ENCODE data around the gene BLOC1S4. TPM values are rescaled to one million over a fixed set of nuclear protein-coding genes. Genes with fewer than 3 reads are reported as not detected.

Gene BLOC1S4
- total and polyA plus RNA-seq, 12 donors = 6.5 to 31.7 (median 17.5) TPM

DNA sequence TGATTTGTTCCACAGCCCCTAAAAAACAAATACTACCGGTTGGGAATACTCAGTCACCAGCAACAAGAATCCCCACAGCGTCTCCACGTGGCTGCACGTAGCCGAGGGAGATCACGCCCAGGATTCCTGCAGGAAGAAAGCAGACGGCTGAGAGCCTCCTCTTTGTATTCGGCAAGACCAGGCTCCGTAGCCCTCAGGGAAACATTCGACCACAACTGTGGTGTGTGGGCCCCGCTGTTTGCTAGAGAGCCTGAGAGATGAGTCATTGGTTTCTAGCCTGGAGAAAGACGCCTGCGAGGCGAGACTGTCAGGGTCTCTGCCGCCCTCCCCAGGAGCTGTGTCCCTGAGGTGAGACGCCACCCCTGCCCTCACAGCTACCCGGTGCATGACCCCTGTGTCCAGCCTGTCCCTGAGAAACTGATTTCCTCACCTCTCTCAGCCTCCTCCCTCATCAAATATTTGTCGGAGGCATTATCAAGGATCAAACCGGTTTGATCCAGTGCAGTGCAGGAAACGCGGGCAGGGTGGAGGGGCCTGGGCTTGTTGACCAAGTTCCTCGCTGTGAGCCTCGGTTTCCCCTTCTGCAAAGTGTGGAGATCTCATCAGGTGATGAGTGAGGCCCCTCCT is 27.0 kb upstream of the BLOC1S4 start:
- H3K4me1 ChIP-seq (replicated peaks in 1 of 2) = peaks cover 5 to 8% of the 10 kb centered on the region in 2 donors
- intact Hi-C loops (cut with DNase I) = no loop called here
- H3K9me3 ChIP-seq (replicated peaks in 1 of 3) = no peaks in the 10 kb centered on the region
- H3K27me3 ChIP-seq = no peaks in the 10 kb centered on the region
- TF ChIP-seq, protein P1, sequence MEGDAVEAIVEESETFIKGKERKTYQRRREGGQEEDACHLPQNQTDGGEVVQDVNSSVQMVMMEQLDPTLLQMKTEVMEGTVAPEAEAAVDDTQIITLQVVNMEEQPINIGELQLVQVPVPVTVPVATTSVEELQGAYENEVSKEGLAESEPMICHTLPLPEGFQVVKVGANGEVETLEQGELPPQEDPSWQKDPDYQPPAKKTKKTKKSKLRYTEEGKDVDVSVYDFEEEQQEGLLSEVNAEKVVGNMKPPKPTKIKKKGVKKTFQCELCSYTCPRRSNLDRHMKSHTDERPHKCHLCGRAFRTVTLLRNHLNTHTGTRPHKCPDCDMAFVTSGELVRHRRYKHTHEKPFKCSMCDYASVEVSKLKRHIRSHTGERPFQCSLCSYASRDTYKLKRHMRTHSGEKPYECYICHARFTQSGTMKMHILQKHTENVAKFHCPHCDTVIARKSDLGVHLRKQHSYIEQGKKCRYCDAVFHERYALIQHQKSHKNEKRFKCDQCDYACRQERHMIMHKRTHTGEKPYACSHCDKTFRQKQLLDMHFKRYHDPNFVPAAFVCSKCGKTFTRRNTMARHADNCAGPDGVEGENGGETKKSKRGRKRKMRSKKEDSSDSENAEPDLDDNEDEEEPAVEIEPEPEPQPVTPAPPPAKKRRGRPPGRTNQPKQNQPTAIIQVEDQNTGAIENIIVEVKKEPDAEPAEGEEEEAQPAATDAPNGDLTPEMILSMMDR (IDR thresholded peaks at IDR 0.05) = no peak
- no peak for TF ChIP-seq POLR2A (IDR thresholded peaks at IDR 0.05)
- H3K4me3 ChIP-seq = no peak overlapping the region
- DNase-seq = peak in 6 of 7 donors; percentile 38 to 64 (median 45)
- 19 to 35% (median 24%) methylated on average over 11 to 23 of the region's 23 CpGs for WGBS, 4 donors
- H3K36me3 ChIP-seq (replicated peaks in 1 of 2) = no peaks in the 10 kb centered on the region
- peak overlapping the region in 1 of 5 donors; percentile 41 for H3K27ac ChIP-seq

DNA sequence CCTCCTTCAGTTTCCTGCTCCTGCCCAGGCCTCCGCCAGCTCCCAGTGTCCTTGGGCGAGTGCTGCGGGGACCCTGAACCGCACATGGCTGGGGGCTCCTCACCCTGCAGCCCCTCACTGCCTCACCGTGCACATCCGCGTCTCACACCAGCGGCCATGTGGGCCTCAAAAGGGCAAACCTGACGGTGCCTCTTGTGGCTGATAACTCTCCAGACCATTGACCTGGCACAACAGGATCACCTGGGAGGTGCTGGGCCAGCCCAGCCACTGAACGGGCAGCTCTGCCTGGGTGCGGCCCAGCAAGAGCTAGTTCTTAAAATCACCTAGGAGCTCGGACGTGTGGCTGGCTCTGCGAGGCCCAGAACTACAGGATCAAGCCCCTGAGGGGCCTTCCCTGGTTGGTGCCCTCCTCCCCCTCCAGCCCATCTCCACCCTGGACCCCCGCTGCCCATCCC is 26.4 kb upstream of the BLOC1S4 start:
- no peaks in the 10 kb centered on the region for H3K9me3 ChIP-seq (replicated peaks in 1 of 3)
- 62 to 76% (median 66%) methylated on average over 11 to 15 of the region's 15 CpGs for WGBS, 4 donors
- DNase-seq = no peak
- H3K36me3 ChIP-seq (replicated peaks in 1 of 2) = no peaks in the 10 kb centered on the region
- intact Hi-C loops (cut with DNase I) = no loop called here
- TF ChIP-seq, protein P1 (IDR thresholded peaks at IDR 0.05) = no peak
- TF ChIP-seq POLR2A (IDR thresholded peaks at IDR 0.05) = no peak
- no peak overlapping the region for H3K27ac ChIP-seq
- no peaks in the 10 kb centered on the region for H3K27me3 ChIP-seq
- H3K4me1 ChIP-seq (replicated peaks in 1 of 2) = peaks cover 5 to 8% of the 10 kb centered on the region in 2 donors
- H3K4me3 ChIP-seq = no peak overlapping the region

DNA sequence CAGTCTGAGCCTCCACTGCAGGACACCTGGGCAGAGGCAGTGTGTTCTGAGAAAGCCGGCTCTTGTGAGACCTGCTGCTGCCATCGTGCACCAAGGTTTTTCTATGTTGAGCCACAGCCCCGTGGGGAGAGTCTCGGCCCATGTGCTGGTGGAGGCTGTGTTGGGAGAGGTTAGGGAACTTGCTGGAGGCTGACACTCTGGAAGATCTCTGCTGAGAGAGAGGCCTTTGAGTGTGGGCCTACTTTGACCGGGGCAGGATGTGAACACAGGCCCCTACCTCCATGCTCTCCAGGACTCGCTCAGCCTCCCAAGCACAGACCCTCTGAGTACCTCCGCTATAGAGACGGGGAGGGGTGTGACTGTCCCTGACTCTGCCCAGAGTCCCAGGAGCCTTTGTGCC is 23.6 kb upstream of the BLOC1S4 start:
- H3K4me3 ChIP-seq = no peak overlapping the region
- no peaks in the 10 kb centered on the region for H3K9me3 ChIP-seq (replicated peaks in 1 of 3)
- intact Hi-C loops (cut with DNase I) = no loop called here
- H3K27ac ChIP-seq = no peak overlapping the region
- WGBS, 4 donors = 85 to 94% (median 89%) methylated on average over 3 to 8 of the region's 8 CpGs
- peaks cover 5 to 22% of the 10 kb centered on the region in 2 donors for H3K4me1 ChIP-seq (replicated peaks in 1 of 2)
- no peaks in the 10 kb centered on the region for H3K36me3 ChIP-seq (replicated peaks in 1 of 2)
- peak in 1 of 7 donors; percentile 9 for DNase-seq
- no peaks in the 10 kb centered on the region for H3K27me3 ChIP-seq
- TF ChIP-seq, protein P1 (IDR thresholded peaks at IDR 0.05) = no peak
- no peak for TF ChIP-seq POLR2A (IDR thresholded peaks at IDR 0.05)

DNA sequence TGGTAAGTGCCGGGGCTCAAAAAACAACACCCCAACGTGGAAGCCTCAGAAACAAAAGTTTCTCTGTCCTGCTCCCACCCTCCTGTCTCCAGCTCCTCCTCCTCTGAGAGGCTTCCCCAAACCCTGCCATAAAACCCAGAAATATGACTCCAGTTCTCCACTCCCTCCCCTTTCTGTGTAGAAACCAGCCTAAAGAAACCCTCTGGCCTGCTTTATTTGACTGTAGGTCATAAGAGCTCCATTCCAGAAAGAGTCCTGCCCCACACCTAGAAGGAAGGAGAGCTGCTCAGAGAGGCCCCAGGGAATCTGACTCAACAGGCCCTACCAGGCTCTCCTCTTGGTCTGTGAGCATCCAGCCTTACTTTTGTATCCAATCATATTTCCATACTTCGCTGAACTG is 23.2 kb upstream of the BLOC1S4 start:
- intact Hi-C loops (cut with DNase I) = no loop called here
- H3K27ac ChIP-seq = no peak overlapping the region
- TF ChIP-seq POLR2A (IDR thresholded peaks at IDR 0.05) = no peak
- TF ChIP-seq, protein P1 (IDR thresholded peaks at IDR 0.05) = no peak
- no peaks in the 10 kb centered on the region for H3K27me3 ChIP-seq
- H3K4me3 ChIP-seq = no peak overlapping the region
- no peaks in the 10 kb centered on the region for H3K36me3 ChIP-seq (replicated peaks in 1 of 2)
- DNase-seq = peak in 1 of 7 donors; percentile 1
- H3K9me3 ChIP-seq (replicated peaks in 1 of 3) = no peaks in the 10 kb centered on the region
- 82 to 100% (median 85%) methylated on average over 1 to 3 of the region's 3 CpGs for WGBS, 4 donors
- H3K4me1 ChIP-seq (replicated peaks in 1 of 2) = peaks cover 5 to 22% of the 10 kb centered on the region in 2 donors
